HL-60/S4 (cell line): ENCODE data around the gene KCNJ10.
"Not testable (repeated sequence)": the region's sequence is repeated elsewhere in the genome, so short reads cannot be mapped to it uniquely, and the experiment has no call there.

ENCODE experiments used
- in situ Hi-C: fragments of 300-500 bp; cut with MboI; formaldehyde crosslinking; loops from 2 replicates; pipeline ENCODE4 v1.14.3; 2022; ENCODE audit warnings: low sequenced_read_pairs

KCNJ10 gene

DNA sequence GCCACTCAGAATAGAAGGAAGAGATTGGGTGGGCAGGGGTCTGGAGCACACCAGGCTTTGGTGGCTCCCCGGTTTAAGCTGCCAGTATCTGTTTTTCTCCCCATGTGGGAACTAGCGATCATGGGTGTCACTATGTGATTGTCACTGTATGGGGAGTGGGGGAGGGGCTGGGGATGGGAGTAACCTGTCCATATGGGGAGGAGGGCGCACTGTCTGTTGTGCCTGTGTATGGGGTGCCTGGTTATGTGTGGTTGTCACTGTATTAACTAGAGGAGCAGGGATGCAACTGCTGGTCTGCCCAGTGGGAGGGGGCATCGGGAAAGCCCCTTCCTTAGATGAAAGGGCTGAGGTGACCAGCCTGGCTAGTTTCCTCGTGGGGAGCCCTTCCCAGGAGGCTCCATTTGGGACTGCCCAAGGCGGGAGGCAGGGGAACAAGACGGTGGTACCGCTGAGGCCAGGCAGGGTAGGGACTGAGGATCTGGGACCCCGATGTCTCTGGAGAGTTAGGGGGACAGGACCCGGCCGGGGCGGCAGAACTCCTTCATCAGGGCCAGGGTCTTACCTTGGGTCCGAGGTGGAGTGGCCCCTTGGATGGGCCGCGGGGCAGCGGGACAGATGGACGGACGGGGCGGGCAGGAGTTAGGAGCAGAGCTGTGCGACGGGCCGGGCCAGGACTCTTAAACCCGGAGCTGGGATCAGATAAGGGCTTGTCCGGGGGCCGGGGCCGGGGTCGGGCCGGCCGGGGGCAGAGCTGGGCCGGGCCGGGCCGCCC lies at the start of gene KCNJ10:
Gene KCNJ10, minus strand, starts transcription at position 701 of the 772 bp plus-strand sequence. CDS start 27,628 bp downstream, outside the sequence.
- in situ Hi-C loops: no loop called here

DNA sequence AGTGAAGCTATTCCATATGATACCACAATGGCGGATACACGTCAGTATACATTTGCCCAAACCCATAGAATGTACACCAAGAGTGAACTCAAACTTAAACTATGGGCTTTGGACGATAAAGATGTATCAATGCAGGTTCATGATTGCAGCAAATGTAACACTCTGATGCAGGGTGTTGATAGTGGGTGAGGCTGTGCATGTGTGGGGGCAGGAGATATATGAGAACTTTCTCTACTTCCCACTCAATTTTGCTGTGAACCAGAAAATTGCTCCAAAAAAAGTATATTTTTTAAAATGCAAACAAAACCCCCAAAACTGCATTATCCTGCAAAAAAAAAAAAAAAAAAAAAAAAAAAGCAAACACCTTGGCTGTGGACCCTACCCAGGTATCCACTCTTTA lies 49.0 kb upstream of the KCNJ10 start:
- in situ Hi-C loops: no loop called here

DNA sequence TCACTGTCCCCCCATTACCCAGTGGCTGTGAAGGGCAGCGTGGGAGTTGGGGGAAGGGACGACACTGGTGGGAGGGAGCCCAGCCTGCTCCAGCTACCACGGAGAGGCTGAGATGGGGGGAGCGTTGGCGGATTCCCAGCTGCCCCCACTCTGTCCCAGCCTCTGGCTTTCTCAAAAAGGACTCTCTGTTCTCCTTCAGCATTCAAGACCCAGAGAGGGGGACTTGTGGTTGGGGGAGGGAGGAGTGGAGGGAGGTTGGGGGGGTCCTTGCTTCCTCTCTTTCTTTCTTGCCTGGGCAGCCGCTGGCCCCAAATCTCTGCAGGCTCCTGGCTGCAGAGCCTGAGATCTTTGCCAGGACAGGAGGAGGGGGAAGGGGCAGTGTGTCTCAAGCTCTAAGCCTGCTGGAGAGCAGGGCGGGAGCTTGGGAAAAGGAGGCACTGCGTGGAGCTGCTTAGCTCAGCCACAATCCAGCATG lies 47.8 kb upstream of the KCNJ10 start:
- in situ Hi-C loops: no loop called here

DNA sequence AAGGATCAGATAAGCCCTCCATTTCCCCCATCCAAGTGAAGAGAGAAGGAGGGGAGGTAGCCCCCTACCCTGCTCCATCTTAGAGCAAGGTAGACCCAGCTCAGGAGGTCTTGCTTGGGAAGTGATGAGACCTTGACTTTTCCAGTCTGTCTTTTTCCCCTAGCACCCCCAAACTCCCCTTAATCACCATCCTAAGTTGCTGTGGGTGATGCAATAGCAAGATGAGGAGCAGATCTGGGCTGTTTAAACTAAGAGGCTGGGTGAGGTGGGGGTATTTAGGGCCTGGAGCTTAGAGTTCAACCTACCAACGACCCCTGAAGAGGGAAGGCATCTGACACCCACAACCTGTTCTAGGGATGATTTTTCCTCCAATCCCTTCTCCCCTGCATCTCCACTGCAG lies 47.3 kb upstream of the KCNJ10 start:
- in situ Hi-C loops: no loop called here

DNA sequence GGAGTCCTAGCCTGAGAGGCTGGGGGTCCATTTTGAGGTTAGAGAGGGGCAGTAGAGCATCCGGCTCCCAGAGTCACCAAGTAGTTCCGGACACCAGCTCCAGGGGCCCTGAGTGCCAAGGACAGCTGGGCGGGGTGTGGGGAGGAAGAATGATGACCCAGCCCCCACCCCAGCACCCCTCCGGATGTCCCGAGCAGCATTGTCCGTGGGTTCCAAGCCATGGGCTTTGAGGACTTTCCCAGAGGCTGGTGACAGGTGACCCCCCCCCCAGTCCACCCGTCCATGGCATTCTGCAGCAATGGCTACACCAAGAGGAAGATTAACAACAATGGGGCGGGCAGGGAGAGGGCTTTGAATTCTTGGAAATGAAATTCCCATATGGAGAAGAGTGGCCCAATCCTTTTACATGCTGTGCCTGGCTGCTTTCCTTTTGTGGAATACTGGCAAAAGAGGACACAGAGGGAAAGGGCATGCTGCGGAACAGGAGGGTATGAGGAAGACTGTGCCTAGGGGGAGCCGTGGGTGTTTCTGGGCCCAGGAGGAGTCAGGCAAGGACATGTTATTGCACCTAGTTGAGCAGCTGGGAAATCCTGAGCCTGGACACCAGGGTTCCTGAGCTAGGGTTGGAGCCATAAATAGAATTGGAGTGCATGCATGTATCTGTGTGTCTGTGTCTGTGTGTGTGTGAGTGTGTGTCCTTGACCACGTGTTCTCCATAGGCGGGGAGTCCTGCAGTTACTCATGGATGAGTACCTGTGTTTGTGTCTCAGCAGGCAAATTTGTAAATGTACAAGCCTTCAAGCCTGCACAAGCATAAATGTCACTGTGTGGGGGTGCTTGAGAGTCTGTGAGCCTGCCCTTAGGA lies 46.6 kb upstream of the KCNJ10 start:
- in situ Hi-C loops: no loop called here

DNA sequence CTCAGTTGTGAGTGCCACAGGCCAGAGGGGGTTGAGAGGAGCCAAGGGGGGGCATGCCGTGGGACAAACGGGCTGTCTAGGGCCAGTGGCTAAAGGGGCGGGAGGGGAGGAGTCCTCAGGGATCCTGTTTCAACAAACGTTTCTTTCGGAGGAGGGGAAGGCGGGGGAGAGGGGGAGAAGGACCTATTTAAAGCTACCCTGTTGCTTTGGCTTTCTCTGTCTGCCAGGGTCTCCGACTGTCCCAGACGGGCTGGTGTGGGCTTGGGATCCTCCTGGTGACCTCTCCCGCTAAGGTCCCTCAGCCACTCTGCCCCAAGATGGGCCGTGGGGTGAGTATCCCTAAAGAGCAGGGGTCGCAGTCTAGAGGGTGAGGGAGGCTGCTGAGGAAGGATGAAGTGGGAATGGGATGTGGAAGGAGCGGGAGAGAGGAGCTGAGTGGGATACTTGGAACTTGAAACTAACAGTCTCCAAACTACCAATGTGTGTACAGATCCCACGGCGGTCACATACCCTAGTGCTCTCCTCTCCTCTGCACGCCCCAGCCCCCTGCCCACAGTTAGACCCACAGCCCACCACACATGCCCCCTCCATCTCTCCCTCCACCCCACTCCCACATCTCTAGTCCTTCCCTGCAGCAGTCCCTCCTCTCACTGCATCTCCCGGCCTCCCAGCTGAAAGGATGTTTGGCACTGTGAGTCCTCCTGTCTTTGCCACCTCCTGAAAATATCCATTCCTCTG lies 45.8 kb upstream of the KCNJ10 start, which contains the start of gene ATP1A2:
Gene ATP1A2, plus strand, starts transcription at position 215 of the 738 bp plus-strand sequence. Its CDS starts 103 bp downstream, at position 318.
- in situ Hi-C loops: no loop called here

DNA sequence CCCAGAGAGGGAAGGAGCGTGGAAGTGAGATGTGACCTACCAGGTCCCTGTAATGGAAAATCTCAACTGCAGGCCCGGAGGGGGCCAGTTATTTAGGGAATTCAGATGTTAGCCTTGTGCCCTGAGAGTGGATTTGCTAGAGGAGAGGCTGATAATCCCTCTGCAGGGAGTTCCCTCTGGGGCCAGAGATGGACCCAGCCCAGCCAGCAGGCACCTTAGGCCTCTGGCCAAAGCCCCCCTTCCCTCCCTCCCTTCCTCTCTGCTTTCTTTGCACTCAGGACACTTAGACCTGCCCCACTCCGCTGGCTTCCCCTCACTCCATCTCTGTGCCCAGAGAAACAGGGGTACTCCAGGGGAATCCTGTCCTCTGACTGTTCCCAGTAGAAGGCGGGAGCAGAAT lies 44.1 kb upstream of the KCNJ10 start:
- in situ Hi-C loops: no loop called here

DNA sequence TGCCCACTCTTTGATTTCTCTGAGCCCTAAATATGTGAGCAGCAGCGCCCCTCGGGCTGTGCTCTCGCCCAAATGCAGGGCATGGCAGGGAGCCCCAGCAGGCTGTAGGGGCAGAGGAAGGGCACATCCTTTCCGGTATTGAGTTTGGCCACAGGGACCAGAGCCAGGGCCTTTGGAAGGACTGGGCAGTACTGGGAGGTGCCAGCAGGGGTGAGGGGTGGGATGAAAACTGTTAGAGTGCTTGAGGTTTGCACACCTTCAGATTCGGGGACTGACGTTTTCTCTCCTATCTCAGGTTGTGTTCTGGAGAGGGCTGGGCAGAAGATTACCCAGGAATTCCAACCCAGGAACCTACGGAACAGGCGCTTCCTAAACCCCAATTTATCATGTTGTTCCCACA lies 43.4 kb upstream of the KCNJ10 start:
- in situ Hi-C loops: no loop called here

DNA sequence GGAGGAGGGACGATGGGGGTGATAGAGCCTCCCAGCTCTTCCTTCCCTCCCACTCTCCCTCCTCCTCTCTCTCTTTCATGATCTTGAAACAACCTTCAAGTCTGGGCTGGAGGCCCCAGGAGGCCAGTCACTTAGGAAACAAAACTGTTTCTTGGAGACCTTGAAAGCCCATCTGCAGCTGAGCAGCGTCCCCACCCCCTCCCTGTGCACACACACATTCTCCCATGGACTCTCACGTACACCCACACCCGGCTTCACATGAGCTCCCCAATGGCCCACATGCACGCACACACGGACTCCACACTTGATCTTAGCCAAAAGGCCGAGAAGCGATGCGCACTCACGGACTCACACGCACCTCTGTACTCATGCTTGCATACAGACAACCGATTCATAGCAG lies 42.4 kb upstream of the KCNJ10 start:
- in situ Hi-C loops: no loop called here

DNA sequence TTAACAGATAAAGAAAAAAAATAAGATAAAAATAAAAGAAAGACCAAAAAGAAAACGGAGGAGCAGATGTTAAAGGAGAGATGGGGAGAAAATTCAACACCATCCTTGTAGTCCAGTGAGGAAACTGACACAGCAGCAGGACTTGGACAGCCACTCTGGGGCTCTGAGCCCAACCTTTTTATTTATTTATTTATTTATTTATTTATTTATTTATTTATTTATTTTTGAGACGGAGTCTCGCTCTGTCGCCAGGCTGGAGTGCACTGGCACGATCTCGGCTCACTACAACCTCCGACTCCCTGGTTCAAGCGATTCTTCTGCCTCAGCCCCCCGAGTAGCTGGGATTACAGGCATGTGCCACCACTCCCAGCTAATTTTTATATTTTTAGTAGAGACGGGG lies 41.5 kb upstream of the KCNJ10 start:
- in situ Hi-C loops: not testable (repeated sequence)

DNA sequence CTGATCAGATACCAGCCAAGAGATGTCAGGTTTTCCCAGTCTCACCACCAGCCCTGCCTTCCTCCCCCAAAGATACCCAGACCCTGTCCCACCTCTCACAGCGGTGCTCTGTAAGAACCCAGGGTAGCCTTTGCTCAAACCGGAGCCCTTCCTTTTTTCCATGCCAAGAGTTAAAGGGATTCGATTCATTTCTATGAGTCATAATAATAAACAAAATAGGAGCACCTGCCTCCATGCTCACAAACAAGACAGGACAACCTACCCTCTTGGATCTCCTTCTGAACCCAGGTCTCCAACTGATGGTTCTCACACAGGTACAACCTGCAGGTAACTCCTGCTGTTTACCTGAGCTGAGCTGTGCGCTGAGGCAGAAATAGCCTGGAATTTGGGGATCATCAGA lies 39.7 kb upstream of the KCNJ10 start:
- in situ Hi-C loops: no loop called here

DNA sequence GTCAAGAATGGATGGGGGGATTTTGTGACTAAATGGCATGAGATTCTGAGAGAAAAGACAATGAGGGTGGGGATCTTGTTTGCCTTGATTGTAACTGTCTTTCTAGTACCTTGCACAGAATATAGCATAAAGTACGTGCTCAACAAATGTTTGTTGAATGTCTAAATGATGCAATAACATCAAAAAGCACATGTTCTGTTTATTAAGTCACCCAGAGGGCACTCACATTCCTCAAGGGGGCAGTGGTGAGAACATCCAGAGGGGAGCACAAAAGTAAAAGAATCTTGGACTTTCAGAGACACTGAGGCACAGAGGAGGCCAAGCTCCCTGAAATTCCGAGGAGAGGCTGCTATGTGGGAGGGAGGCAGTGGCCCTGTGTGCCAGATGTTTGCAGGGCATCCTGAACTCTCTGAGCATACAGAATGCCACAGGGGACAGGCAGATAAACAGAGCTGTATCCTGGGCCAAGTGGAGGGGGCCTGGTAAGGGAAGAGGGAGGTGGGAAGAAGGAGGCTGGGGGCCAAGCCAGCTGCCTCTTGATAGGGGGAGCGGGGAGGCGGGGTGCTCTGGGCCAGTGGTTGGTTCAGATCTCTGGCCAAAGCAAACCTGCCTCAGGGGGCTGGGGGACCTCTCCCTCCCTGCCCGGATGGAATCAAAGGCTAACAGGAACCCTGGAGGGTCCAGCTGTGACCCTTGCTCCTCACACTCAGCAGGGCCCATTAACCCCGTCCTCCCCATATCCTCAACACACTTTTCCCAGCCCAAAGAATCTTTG lies 39.1 kb upstream of the KCNJ10 start:
- in situ Hi-C loops: no loop called here

DNA sequence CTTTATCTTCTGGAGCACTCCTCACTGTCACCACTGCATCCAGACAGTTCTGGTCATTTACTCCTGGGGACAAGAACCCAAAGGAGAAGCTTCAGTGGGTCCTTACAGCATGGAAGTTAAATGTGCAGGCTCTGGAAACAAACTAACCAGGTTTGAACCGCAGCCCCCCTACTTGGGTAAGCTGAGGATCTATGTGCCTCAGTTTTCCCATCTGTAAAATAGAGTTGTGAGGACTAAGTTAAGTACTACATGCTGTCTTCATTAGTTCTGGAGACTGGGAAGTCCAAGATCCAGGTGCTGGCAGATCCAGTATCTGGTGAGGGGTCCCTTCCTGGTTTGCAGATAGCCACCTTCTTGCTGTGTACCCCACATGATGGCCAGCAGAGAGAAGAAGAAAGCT lies 37.6 kb upstream of the KCNJ10 start:
- in situ Hi-C loops: no loop called here

DNA sequence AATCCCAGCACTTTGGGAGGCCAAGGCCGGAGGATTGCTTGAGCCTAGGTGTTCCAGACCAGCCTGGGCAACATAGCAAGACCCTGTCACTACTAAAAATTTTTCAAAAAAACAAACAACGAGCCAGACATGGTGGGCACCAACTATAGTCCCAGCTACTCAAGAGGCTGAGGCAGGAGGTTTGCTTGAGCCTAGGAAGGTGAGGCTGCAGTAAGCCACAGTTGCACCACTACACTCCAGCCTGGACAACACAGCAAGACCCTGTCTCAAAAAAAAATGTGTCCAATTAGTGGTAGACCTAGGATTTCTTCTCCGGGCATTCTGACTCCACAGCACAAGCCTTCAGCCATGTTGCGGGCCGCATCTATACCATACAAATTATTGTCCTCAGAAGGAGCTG lies 35.2 kb upstream of the KCNJ10 start:
- in situ Hi-C loops: no loop called here

DNA sequence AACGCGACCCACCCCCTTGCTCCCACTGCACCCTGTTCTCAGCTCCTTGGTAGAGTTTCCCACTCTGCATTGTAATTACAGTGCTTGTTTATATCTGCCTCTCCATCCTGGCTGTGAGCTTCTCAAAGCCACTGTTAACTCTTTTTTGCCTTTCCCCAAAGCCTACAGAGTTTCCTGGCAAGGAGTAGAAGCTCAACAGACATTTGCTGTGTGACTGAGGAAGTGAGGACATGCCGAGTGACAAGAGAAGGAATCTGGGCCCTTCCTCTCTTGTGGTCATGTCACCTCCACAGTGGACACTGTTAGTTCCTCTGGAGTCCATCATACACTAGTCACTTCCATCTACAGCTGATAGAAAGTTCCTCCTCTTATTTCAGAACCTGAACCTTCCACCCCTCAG lies 34.5 kb upstream of the KCNJ10 start:
- in situ Hi-C loops: no loop called here

DNA sequence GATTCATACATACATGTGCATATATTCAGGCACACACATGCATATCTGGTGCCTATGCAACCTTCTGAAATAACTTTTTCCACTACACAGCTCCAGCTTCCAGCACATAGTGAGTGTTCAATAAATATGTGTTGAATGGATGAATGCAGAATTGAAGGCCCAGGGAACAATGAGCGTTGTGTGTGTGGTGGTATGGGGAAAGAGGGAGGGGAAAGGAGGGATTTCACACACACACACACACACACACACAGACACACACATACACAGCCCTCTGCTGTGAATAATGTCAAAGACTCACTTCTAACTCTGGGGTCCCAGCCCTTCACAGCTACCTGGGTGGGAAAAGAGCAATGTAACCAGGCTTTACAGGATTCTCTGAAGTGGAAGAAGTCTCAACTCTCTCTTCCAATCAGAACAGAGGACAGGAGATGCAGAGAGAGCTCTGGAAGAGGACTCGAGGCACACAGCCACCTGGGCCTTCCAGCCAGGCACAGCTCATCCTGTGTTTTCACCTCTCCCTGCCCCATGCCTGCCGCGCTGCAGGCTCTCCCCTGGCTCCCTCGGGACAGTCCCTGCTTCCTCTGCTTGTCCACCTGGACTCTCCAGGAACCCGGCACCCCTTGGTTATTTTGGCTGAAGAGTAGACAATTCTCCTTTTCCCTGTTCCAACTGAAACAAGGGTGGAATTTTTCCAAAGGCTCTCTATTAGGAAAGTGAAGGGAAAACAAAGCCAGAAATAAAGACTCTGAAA lies 33.9 kb upstream of the KCNJ10 start:
- in situ Hi-C loops: no loop called here

DNA sequence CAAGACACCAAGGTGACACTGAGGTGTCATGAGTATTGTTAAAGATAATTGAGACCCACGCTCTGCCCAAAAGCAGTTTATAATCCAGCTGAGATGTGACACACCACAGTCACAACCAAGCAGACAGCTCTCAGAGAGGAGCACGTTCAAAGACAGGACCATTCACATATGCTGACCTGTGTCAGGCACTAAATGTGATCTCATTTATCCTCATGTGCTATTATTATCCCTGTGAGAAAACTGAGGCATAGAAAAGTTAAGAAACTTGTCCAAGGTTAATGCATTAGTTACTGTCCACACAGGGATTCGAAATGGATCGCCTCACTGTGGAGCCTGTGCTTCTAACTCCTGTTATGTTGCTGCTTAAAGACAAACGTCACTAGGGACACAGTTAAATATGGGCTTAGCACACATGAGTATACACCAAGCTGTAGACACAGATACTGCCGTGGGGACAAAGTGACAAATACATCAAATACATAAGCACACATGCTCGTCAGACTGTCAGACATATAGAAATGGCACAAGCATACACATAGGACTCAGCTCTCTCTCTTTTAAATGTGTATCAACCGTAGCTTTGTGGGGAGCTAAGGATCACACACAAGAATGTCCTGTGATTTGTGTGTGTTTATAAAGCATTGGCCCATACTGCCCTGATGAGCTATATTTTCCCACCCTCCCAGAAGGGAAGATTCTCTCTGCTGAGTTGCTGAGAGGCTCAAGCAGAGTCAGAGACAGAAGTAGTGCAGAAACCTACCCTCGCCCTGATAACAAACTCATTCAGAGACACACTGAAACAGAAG lies 32.0 kb upstream of the KCNJ10 start:
- in situ Hi-C loops: no loop called here

DNA sequence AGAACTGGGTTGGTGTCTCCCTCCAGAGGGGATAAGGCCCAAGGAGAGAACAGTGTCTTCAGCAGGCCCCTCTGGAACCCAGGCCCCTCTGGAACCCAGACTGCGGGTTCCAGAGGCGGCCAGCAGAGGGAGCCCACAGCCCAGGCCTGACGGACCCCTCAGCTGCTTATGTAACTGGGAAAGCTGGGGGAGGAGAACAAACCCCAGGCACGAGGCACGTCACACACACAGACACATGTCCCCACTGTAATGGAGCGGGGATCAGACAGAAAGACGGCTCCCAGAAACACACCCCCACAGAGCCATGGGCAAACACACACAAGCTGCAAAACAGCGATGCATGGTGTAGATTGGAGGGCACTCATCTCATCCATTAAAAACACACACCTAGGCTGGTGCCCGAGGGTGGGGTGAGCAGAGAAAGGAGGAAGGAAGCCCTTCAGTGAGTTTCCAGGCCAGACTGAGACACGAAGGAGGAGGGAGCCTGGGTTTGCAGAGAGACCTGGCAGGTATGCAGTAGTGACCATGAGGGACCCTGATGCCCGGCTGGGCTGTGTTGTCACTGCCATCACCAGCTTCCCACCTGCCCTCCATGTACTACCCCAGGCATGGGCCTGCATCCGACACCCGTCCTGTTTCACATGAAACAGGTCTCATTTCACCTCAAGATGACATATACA lies 31.2 kb upstream of the KCNJ10 start:
- in situ Hi-C loops: no loop called here
